AG09309 (cell line): ENCODE data around the gene DMPK.

Source experiments
- DNase-seq: peaks from one replicate; pipeline ENCODE4 v3.0.0-alpha.2; 2010; ENCODE audit warnings: low read depth
- H3K4me3 ChIP-seq: 2 replicates; pipeline ENCODE4 v1.5.1; 2011; ENCODE audit warnings: mild to moderate bottlenecking, low read depth, low read length, moderate library complexity; ENCODE audit not compliant: control insufficient read depth
- TF ChIP-seq, protein P1 (sequence below): IDR thresholded peaks from 2 replicates; pipeline ENCODE4 v1.5.1; 2011; ENCODE audit warnings: mild to moderate bottlenecking, low read depth, low read length, inconsistent platforms; ENCODE audit not compliant: insufficient read depth, control insufficient read depth; ENCODE audit errors: missing control alignments

DMPK gene

GRCh38 chr19:45766869-45767346 is 15.4 kb downstream of the DMPK start:
- DNase-seq = no peak
- TF ChIP-seq, protein P1, sequence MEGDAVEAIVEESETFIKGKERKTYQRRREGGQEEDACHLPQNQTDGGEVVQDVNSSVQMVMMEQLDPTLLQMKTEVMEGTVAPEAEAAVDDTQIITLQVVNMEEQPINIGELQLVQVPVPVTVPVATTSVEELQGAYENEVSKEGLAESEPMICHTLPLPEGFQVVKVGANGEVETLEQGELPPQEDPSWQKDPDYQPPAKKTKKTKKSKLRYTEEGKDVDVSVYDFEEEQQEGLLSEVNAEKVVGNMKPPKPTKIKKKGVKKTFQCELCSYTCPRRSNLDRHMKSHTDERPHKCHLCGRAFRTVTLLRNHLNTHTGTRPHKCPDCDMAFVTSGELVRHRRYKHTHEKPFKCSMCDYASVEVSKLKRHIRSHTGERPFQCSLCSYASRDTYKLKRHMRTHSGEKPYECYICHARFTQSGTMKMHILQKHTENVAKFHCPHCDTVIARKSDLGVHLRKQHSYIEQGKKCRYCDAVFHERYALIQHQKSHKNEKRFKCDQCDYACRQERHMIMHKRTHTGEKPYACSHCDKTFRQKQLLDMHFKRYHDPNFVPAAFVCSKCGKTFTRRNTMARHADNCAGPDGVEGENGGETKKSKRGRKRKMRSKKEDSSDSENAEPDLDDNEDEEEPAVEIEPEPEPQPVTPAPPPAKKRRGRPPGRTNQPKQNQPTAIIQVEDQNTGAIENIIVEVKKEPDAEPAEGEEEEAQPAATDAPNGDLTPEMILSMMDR = no peak
- peak overlapping the region; percentile 57 for H3K4me3 ChIP-seq

- no peak for DNase-seq
- peak overlapping the region; percentile 57 for H3K4me3 ChIP-seq
- TF ChIP-seq, protein P1 = no peak
Measured at GRCh38 chr19:45766296-45766868, 15.9 kb downstream of the DMPK start.

- TF ChIP-seq, protein P1 = no peak
- no peak for DNase-seq
- no peak overlapping the region for H3K4me3 ChIP-seq
Measured at GRCh38 chr19:45765702-45766295, 16.5 kb downstream of the DMPK start.

DNA sequence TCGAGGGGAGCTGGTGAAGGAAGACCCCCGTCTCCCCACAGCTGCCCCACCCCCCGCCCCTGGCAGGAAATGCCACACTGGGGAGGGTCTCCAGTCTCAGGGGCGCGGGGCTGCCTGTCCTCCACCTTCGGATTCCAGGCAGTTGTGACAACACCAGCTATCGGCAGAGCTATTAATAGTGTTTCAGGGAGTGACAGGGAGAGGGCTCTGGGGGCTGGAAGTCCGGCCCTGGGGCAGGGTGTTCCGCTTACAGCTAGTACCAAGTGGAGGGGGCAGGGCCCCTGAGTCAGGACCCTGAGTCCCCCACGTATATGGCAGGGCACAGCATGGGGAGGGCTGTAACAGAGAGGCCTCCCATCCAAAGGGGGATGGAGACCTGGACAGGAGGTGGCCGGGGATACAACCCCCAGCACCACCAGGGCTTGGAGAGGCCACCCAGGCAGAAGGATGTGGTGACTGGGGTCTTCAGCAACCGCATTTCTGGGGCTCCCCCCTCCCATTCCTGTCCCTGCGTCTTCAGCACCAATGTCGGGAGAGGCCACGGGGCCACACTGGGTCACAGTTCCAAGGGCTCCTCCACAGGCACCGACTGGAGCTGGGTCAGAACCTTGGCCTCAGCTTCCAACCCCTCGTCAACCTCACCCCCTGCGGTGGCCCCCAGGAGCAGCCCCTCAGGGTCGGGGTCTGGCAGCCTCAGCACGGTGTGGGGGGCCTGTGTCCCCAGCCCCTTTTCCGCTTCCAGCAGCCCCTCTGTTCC is 17.2 kb downstream of the DMPK start:
- DNase-seq = no peak
- H3K4me3 ChIP-seq = no peak overlapping the region
- TF ChIP-seq, protein P1 = no peak

GRCh38 chr19:45764475-45764874 is 17.8 kb downstream of the DMPK start:
- H3K4me3 ChIP-seq = no peak overlapping the region
- DNase-seq = no peak
- TF ChIP-seq, protein P1 = no peak

DNA sequence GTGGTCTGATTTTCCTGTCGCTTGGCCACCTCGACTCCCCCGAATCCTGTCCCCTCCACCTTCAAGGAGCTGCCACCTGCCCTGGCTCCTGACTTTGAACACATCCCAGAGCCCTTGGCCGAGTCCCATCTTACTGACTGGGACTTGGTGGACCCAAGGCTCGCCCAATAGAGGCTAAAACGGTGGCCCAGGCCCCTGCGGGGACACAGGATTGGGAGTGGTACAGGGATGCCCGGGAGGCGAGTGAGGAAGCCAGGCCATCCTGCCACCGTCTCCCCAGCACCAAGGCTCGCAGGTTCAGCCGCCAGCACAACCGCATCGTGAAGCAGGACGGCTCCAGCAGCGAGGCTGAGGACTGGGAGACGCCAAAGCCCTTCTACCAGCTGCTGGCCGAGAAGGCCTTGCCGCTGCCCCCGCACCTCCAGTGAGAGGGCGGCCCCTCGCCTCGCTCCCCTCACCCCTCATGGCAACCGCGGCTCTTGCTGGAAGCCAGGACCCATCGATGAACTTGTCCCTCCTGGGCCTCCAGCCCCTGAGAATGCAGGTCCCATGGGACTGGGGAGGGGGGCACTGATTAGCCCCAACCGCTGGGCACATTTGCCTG is 18.5 kb downstream of the DMPK start:
- no peak for DNase-seq
- TF ChIP-seq, protein P1 = no peak
- no peak overlapping the region for H3K4me3 ChIP-seq
